Stimulated activated CD4-positive, alpha-beta T cell treated with anti-CD3 and anti-CD28 coated beads, Interleukin-1b, Interleukin-23, amount 100 ng/mL, for 48 hours (primary cell): Measurements from ENCODE around the gene ALDH1B1.

ENCODE experiments used
- DNase-seq: peaks from one replicate; pipeline ENCODE4 v3.0.0-alpha.2; 2020

Gene ALDH1B1

DNA sequence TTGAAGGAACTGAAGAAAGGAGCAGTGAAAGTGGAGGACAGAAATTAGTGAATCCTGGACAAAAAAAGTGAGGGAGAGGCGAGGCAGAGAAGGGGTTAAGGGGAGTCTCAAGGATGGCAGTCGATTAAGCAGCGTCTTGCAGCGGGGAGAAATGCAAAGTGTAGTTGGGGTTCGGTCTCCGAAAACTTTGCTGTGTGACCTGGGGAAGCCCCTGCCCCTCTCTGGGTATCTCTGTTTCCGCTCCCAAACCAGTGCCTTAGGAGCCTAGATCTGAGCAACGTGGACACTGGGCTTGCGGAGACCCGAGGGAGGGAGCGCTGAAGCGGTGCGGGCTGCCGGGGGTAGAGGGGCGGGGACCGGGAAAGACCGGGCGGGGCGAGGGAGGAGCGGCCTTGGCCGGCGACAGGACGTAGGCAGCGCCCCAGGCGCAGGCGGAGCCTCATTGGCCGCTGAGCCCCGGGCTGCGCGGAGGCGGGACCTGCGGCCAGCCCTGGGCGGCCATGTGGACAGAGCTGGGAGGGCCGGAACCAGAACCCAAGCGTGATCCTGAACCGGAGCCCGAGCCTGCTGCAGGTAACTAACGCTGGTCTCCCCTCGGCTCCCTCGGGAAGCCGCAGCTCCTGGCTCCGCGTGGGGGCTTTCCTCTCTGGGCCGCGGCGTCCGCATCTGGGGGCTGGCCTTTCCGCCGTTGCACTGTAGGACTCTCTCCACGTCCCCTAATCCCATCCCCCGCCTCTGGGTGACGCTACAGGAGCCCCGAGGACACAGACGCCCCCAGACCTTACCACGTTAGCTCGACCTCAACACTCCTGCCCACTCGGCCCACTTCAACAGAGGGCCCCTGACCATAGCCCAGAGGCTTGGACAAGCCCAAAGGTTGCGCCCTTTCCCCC, at the start of gene ALDH1B1:
Gene ALDH1B1, plus strand, starts transcription at position 468 of the 893 bp plus-strand sequence. CDS start 3,047 bp downstream, outside the sequence.
- peak; percentile 68 for DNase-seq

DNA sequence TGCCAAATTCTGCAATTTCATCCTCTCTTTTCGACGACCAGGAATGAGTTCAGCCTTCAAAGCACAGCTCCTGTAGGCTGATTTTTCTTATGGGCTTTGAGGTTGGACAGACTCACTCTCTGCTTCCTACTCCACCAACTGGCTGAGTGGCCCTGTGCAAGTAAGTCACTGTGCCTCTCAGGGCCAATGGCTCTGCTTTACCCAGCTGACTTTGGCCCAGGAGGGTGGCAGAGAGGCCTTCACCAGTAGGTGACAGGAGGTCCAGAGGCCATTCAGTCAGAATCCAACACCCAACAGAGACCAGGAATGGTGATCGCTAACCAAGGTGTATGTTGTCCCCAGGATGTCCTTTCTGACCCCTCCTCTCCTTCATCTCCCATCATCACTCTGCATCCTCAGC, 49.5 kb upstream of the ALDH1B1 start:
- DNase-seq = no peak

GRCh38 chr9:38343552-38343951, 49.0 kb upstream of the ALDH1B1 start:
- no peak for DNase-seq

DNA sequence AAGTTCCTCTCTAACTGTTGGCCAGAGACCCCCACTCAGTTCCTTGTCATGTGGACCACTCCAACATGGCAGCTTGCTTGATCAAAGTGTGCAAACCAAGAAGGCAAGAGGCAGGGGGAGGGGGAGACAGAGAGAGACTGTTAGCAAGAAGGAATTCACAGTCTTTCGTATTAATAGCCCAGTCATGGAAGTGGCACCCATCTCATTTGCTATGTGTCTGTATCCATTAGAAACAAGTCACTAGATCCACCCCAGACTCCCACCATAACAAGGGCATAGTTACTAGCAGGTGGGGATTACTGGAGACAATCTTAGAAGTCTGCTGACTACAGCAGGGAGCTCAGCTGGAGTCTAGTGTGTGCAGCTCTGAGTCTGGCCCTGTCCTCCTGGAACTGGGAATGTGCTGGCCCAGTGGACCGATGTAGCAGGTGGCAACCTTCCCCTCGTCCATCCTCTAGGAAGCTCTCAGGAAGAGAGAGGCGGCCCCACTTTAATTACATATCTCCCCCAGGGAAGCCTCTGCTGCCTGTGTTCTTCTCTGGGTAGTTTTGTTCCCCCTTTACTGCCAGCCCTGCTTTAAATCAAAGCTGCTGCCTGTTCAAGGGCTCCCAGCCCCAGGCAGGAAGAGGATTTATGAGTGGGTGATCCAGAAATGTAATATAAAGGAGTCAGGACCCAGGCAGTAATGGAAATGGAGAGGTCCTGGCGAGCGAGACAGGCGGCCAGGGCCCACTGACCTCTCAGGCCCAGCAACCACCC, 47.8 kb upstream of the ALDH1B1 start:
- no peak for DNase-seq

DNA sequence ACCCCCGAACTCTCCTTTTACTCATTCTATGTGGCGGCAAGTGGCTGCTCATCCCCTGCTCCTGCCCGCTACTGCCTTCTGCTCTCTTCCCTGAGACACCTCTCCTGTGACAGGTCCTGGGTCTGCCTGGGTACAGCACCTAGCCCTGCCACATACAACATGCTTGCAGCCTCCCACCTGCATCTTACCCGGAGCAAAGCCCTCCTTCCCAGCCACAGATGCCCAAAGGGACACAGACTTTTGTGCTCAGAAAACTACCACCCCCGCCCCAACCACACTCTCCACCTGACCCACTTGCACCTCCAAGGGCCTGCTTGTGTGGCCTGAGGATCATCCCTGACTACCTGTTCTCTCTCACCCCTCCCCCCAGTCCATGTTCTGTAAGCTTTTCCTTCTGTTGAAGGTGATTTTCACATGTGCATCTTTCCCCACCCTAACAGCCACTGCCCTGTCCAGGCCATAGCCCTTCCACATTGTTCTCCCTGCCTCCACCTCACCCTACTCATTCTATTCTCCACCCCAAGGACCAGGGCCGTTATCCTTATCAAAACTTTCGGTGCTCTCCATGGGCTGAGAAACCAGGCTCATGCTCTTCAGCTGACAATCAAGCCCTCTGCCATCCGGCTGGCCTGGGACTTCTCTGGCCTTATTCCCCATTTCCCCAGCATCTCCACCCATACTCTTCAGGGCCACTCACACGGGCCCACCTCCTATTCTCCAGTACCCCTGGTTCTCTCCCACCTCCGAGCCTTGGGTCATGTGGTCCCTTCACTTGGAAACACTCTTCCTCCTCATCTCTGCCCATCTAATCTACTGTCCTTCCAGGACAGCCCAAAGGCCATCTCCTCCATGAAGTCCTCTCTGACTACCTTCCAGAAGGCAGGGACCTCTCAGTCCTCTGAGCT, 46.4 kb upstream of the ALDH1B1 start:
- DNase-seq = no peak

DNA sequence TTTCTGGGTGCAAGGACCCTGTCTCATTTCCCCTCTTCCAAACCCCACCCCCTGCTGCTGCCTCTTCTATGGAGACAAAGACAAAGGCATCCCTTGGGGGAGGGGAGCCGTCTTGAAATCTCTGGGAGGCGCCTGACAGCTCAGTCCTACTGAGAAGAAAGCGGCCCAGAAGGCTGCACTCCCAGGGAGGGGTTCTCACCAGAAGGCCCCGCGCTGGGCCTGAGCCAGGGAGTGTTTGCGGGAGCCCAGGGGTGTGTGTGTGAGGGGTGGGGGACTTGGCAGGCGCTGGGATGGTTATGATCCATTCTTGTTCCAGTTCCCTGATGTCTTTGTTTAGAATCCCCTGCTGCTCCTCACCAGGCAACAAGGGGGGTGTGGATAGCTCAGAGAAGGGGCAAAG, 45.7 kb upstream of the ALDH1B1 start:
- no peak for DNase-seq

- no peak for DNase-seq
Observed at GRCh38 chr9:38347271-38347671, 45.2 kb upstream of the ALDH1B1 start.

- DNase-seq = no peak
Observed at GRCh38 chr9:38347946-38348345, 44.6 kb upstream of the ALDH1B1 start.

DNA sequence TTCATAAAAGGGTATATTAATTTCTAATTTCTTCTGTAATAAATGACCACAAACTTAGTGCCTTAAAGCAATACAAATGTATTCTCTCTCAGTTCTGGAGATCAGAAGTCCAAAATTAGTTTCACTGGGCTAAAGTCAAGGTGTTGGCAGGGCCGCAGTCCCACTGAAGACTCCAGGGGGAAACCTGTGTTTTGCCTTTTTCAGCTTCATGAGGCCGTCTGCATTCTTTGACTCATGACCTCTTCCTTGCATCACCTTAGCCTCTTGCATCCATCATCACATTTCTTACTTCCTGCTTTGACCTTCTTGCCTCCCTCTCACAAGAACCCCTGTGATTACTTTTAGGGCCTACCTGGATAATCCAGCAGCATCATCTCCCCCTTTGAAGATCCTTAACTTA, 42.0 kb upstream of the ALDH1B1 start:
- no peak for DNase-seq

DNA sequence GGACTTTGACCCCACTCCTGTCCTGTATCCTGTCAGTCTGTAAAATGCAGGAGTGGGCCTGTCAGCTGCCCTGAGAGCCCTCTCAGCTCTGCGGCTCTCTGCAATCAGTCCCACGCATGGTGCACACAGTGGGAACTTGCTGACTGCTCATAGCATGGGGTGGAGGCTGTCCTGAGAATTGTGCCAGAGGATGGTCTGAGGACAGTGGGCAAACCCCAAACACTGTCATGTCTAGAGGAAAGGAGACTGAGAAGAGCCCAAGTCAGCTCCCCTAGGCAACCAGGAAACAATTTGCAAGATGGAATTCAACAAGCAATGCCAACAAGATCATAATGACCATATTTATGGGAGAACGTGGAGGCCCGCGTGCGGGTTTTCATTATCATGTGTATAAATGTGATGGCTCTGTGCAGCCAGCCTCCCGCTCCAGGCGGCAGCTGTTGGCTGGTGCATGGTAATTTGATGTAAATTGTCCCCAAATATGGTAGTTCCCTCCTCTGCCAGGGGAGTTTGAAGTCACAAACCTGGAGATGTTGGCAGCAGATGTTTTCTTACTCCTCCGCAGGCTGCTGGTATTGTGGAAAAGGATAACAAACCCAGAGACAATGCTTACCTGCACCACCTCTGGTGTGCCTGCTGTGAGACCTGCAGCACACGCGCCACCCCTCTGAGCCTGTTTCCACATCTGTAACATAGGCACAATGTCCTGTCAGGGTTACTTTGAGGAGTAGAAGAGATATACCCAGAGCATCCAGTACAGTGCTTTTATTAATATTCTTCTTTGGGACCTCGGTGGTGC, 39.8 kb upstream of the ALDH1B1 start:
- DNase-seq = no peak

- no peak for DNase-seq
Observed at GRCh38 chr9:38355115-38355514, 37.4 kb upstream of the ALDH1B1 start.

GRCh38 chr9:38355517-38356120, 36.9 kb upstream of the ALDH1B1 start:
- no peak for DNase-seq

DNA sequence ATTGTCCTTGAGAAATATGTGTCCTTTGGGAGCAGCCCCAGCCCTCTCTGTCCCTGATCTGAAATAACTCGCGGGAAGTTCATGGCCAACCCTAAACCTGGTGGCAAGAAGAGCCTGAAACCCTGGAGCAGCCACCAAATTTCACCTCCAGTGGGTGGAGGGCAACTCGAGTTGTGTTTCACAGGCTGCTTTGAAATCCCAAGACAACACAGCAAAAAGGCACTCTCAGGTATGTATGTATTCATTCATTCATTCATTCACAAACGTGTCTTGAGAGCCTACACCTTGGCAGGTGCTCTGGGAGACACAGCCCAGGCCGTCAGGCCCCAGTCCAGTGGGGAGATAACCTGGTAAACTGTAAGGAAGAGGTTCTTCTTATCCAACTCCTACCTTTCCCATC, 35.7 kb upstream of the ALDH1B1 start:
- DNase-seq = no peak

GRCh38 chr9:38357350-38358114, 35.0 kb upstream of the ALDH1B1 start:
- no peak for DNase-seq

GRCh38 chr9:38358390-38359296, 33.9 kb upstream of the ALDH1B1 start:
- DNase-seq = no peak

GRCh38 chr9:38359297-38359653, 33.2 kb upstream of the ALDH1B1 start:
- no peak for DNase-seq

GRCh38 chr9:38359689-38360385, 32.7 kb upstream of the ALDH1B1 start:
- no peak for DNase-seq

DNA sequence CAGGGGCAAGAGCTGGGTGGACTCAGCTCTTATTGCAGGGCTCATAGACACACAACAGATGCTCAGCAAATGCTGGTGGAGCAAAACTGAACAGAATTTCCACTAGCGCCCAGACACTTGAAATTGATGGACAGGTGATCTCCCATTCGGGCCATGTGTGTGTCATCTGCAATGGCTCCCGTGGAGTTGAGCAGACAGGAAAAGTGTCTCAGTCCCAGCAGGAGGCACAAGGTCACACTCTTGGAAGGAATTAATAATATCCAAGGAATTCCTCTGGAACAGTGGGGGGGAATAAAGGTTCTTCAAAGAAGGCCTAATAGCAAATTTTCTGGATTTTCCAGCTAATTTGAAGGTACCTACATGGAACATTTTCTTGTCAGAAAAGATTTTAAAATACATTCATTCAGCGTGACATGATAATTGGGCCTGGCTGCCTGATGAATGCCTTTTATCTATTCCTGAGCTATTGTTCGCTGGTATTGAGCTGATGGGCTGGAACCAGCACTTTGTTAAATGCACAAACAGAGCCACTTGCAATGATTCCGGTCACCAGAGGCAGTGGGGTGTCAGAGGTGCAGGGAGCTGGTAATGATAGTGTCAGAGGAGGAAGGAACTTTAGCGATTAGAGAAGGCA, 31.5 kb upstream of the ALDH1B1 start:
- no peak for DNase-seq

- DNase-seq = no peak
Observed at GRCh38 chr9:38361473-38361850, 31.0 kb upstream of the ALDH1B1 start.
